MV-4-11 (cell line): ENCODE measurements around the gene RDH8.
"Not testable (repeated sequence)": the region's sequence is repeated elsewhere in the genome, so short reads cannot be mapped to it uniquely, and the experiment has no call there.

ENCODE experiments used
- DNase-seq: peaks from one replicate; lab custom pipeline; 2025; lab: John Stamatoyannopoulos, UW

The RDH8 gene

GRCh38 chr19:10005632-10006334 is 7.5 kb upstream of the RDH8 start:
- DNase-seq, result no peak

GRCh38 chr19:10006335-10006708 is 7.0 kb upstream of the RDH8 start:
- DNase-seq, result no peak

GRCh38 chr19:10006752-10007323 is 6.4 kb upstream of the RDH8 start:
- no peak for DNase-seq

- DNase-seq, result no peak
These were observed 5.7 kb upstream of the RDH8 start for GRCh38 chr19:10007371-10008183.

- no peak for DNase-seq
These were observed 5.0 kb upstream of the RDH8 start for GRCh38 chr19:10008184-10008765.

- DNase-seq, result no peak
These were observed 3.5 kb upstream of the RDH8 start for GRCh38 chr19:10009714-10010224.

- no peak for DNase-seq
These were observed 3.0 kb upstream of the RDH8 start, which contains the start of gene COL5A3 for GRCh38 chr19:10010247-10010691. TSS of gene COL5A3 (minus strand) at chr19:10010504. CDS start at chr19:10010385, 119 bp downstream.

- DNase-seq, result no peak
These were observed 2.3 kb upstream of the RDH8 start for GRCh38 chr19:10010939-10011338.

GRCh38 chr19:10011974-10012373 is 1.3 kb upstream of the RDH8 start:
- no peak for DNase-seq

GRCh38 chr19:10013834-10014618 is 743 bp downstream of the RDH8 start:
- no peak for DNase-seq

- no peak for DNase-seq
These were observed 5.0 kb downstream of the RDH8 start for GRCh38 chr19:10018263-10018662.

- DNase-seq, result no peak
These were observed 5.5 kb downstream of the RDH8 start for GRCh38 chr19:10018786-10019185.

- DNase-seq, result no peak
These were observed 6.0 kb downstream of the RDH8 start for GRCh38 chr19:10019246-10019645.

GRCh38 chr19:10020851-10021250 is 7.6 kb downstream of the RDH8 start:
- DNase-seq, result no peak

GRCh38 chr19:10021446-10021845 is 8.2 kb downstream of the RDH8 start:
- no peak for DNase-seq

GRCh38 chr19:10021863-10022262 is 8.6 kb downstream of the RDH8 start:
- DNase-seq, result no peak

- DNase-seq, result not testable (repeated sequence)
These were observed 9.8 kb downstream of the RDH8 start for GRCh38 chr19:10023096-10023495.

GRCh38 chr19:10026744-10027143 is 13.5 kb downstream of the RDH8 start:
- no peak for DNase-seq

GRCh38 chr19:10027158-10027997 is 14.1 kb downstream of the RDH8 start:
- DNase-seq, result peak; percentile 64

GRCh38 chr19:10033614-10034013 is 20.3 kb downstream of the RDH8 start:
- no peak for DNase-seq
